DOHH2 (cell line): ENCODE measurements around the gene BTBD16.

ENCODE experiments used
- H3F3A ChIP-seq: fragments of 200-600 bp; sonication (generic), shearing (Covaris generic); 2 replicates; pipeline ENCODE4 v1.6.0; 2016; ENCODE audit warnings: antibody characterized with exemption, mild to moderate bottlenecking; ENCODE audit not compliant: control insufficient read depth, insufficient read depth
- H3K27ac ChIP-seq: fragments of 200-600 bp; sonication (generic); 2 replicates; pipeline ENCODE4 v1.5.1; 2014; ENCODE audit warnings: low read depth, mild to moderate bottlenecking, low read length, moderate library complexity
- H3K27me3 ChIP-seq: fragments of 200-600 bp; sonication (generic); 2 replicates; pipeline ENCODE4 v1.6.1; 2014; ENCODE audit warnings: mild to moderate bottlenecking, low read length, mixed read lengths; ENCODE audit not compliant: control insufficient read depth
- H3K36me3 ChIP-seq: fragments of 200-600 bp; sonication (generic); 2 replicates; pipeline ENCODE4 v1.6.1; 2014; ENCODE audit warnings: mild to moderate bottlenecking, low read length, moderate library complexity, mixed read lengths; ENCODE audit not compliant: control insufficient read depth
- H3K4me1 ChIP-seq: fragments of 200-600 bp; sonication (generic); 2 replicates; pipeline ENCODE4 v1.6.1; 2014; ENCODE audit warnings: mild to moderate bottlenecking, low read length, mixed read lengths; ENCODE audit not compliant: control insufficient read depth
- H3K4me2 ChIP-seq: fragments of 200-600 bp; sonication (generic); 2 replicates; pipeline ENCODE4 v1.6.0; 2014; ENCODE audit warnings: mild to moderate bottlenecking, low read length, moderate library complexity
- H3K4me3 ChIP-seq: fragments of 200-600 bp; sonication (generic); 2 replicates; pipeline ENCODE4 v1.5.1; 2014; ENCODE audit warnings: mild to moderate bottlenecking, low read length, mixed read lengths
- H3K79me2 ChIP-seq: fragments of 200-600 bp; sonication (generic); 2 replicates; pipeline ENCODE4 v1.6.1; 2014; ENCODE audit warnings: mild to moderate bottlenecking, low read length, mixed read lengths; ENCODE audit not compliant: control insufficient read depth
- H3K9me2 ChIP-seq: fragments of 200-600 bp; sonication (generic); replicated peaks from 2 replicates; pipeline ENCODE4 v1.6.1; 2014; ENCODE audit warnings: mild to moderate bottlenecking, low read length, mixed read lengths; ENCODE audit not compliant: control insufficient read depth
- H3K9me3 ChIP-seq: fragments of 200-600 bp; sonication (generic); 2 replicates; pipeline ENCODE4 v1.6.1; 2014; ENCODE audit warnings: antibody characterized with exemption, low read length, mixed read lengths; ENCODE audit not compliant: control insufficient read depth, insufficient read depth
- H4K20me1 ChIP-seq: fragments of 200-600 bp; sonication (generic); 2 replicates; pipeline ENCODE4 v1.6.0; 2014; ENCODE audit warnings: low read depth, mild to moderate bottlenecking, antibody characterized with exemption, low read length, moderate library complexity; ENCODE audit not compliant: control insufficient read depth, insufficient read depth
- CTCF ChIP-seq: fragments of 200-600 bp; sonication (generic); IDR thresholded peaks from one replicate; pipeline ENCODE4 v1.5.1; 2014; ENCODE audit warnings: antibody characterized with exemption, mild to moderate bottlenecking, low read depth, low read length; ENCODE audit not compliant: poor library complexity, severe bottlenecking
- EZH2phosphoT487 ChIP-seq: fragments of 200-600 bp; sonication (generic); IDR thresholded peaks from 2 replicates; pipeline ENCODE4 v1.6.1; 2017; ENCODE audit warnings: borderline replicate concordance, mild to moderate bottlenecking, antibody characterized with exemption, low read length, moderate library complexity, mixed read lengths

BTBD16 gene

GRCh38 chr10:122346326-122346950 is 75.3 kb downstream of the BTBD16 start:
- Histone ChIP-seq H3K4me2 (no peak overlapping the region), H3K27ac (no peak overlapping the region), H4K20me1 (no peaks in the 10 kb centered on the region), H3K4me3 (no peak overlapping the region), H3K27me3 (no peaks in the 10 kb centered on the region), H3K9me2 (no peaks in the 10 kb centered on the region), H3K4me1 (peaks cover 45% of the 10 kb centered on the region), H3K79me2 (no peaks in the 10 kb centered on the region), H3K9me3 (no peaks in the 10 kb centered on the region), H3F3A (no peaks in the 10 kb centered on the region; the same call in 1 of the 2 replicates), H3K36me3 (no peaks in the 10 kb centered on the region)
- no peak for TF ChIP-seq CTCF
- no peak for TF ChIP-seq EZH2phosphoT487

- Histone ChIP-seq H4K20me1 (no peaks in the 10 kb centered on the region), H3K4me2 (no peak overlapping the region), H3K4me1 (peaks cover 45% of the 10 kb centered on the region), H3K9me2 (no peaks in the 10 kb centered on the region), H3K79me2 (no peaks in the 10 kb centered on the region), H3K4me3 (no peak overlapping the region), H3K27ac (no peak overlapping the region), H3F3A (no peaks in the 10 kb centered on the region; the same call in 1 of the 2 replicates), H3K36me3 (no peaks in the 10 kb centered on the region), H3K9me3 (no peaks in the 10 kb centered on the region), H3K27me3 (no peaks in the 10 kb centered on the region)
- TF ChIP-seq EZH2phosphoT487 = no peak
- TF ChIP-seq CTCF = no peak
Measured at GRCh38 chr10:122347170-122347841, 76.2 kb downstream of the BTBD16 start.

GRCh38 chr10:122348512-122348911 is 77.4 kb downstream of the BTBD16 start:
- H3K27ac ChIP-seq = peak overlapping the region; percentile 45
- H3F3A ChIP-seq = no peaks in the 10 kb centered on the region; the same call in 1 of the 2 replicates
- no peaks in the 10 kb centered on the region for H3K79me2 ChIP-seq
- H3K9me3 ChIP-seq = no peaks in the 10 kb centered on the region
- no peaks in the 10 kb centered on the region for H4K20me1 ChIP-seq
- peaks cover 6% of the 10 kb centered on the region; the same call in 1 of the 2 replicates for H3K27me3 ChIP-seq
- peak overlapping the region; percentile 45 for H3K4me3 ChIP-seq
- H3K4me1 ChIP-seq = peaks cover 34% of the 10 kb centered on the region
- TF ChIP-seq CTCF (no peak), EZH2phosphoT487 (no peak)
- H3K36me3 ChIP-seq = no peaks in the 10 kb centered on the region
- peak overlapping the region; percentile 60 for H3K4me2 ChIP-seq
- no peaks in the 10 kb centered on the region for H3K9me2 ChIP-seq
